ENCODE results near the gene DPP9.

DPP9 gene

GRCh38 chr19:4636151-4636717, 87.4 kb downstream of the DPP9 start:
- peak overlapping the region; percentile 44 to 80 (median 69); a peak in 19 of 22 replicates for H3K27ac ChIP-seq
- TF ChIP-seq Cebpa-rat (IDR thresholded peaks at IDR 0.05) = no peak

GRCh38 chr19:4635754-4636116, 87.9 kb downstream of the DPP9 start:
- Histone ChIP-seq H3K4me3 (peak overlapping the region; percentile 47 to 68 (median 52); a peak in 19 of 20 replicates), H3K4me2 (peak overlapping the region; percentile 75 to 94 (median 88)), H3K27me3 (no peaks in the 10 kb centered on the region), H3K9ac (peak overlapping the region; percentile 66 to 78 (median 75)), H3K27ac (peak overlapping the region; percentile 44 to 80 (median 69); a peak in 18 of 22 replicates), H3K36me3 (no peaks in the 10 kb centered on the region), H3K9me3 (replicated peaks in 1 of 11) (no peaks in the 10 kb centered on the region), H3K4me1 (peaks cover 44 to 73% (median 65%) of the 10 kb centered on the region in 10 experiments), H4K20me1 (peaks cover 0 to 5% (median 0%) of the 10 kb centered on the region in 11 experiments; a peak in 6 of 22 replicates)
- TF ChIP-seq Cebpa-rat (IDR thresholded peaks at IDR 0.05) = no peak

More at GRCh38 chr19:4636151-4636717, 87.4 kb downstream of the DPP9 start:
- H3K27me3 ChIP-seq = no peaks in the 10 kb centered on the region
- H3K4me2 ChIP-seq = peak overlapping the region; percentile 75 to 94 (median 88)
- peak overlapping the region; percentile 66 to 78 (median 75) for H3K9ac ChIP-seq
- no peaks in the 10 kb centered on the region for H3K9me3 ChIP-seq (replicated peaks in 1 of 11)
- peak overlapping the region; percentile 47 to 68 (median 52); a peak in 19 of 20 replicates for H3K4me3 ChIP-seq
- peaks cover 0 to 10% (median 0%) of the 10 kb centered on the region in 11 experiments; a peak in 7 of 22 replicates for H4K20me1 ChIP-seq
- H3K36me3 ChIP-seq = peaks cover 0 to 4% (median 0%) of the 10 kb centered on the region in 11 experiments; a peak in 1 of 22 replicates
- H3K4me1 ChIP-seq = peaks cover 49 to 78% (median 70%) of the 10 kb centered on the region in 10 experiments

GRCh38 chr19:4633140-4633967, 90.3 kb downstream of the DPP9 start:
- Histone ChIP-seq H3K9ac (peak overlapping the region in 6 of 11 experiments; percentile 46 to 68 (median 66); a peak in 10 of 22 replicates), H3K4me3 (no peak overlapping the region), H3K9me3 (replicated peaks in 1 of 11) (no peaks in the 10 kb centered on the region), H3K27ac (peak overlapping the region in 9 of 11 experiments; percentile 29 to 80 (median 69); a peak in 16 of 22 replicates), H4K20me1 (no peaks in the 10 kb centered on the region), H3K4me2 (peak overlapping the region in 8 of 11 experiments; percentile 61 to 87 (median 76); a peak in 15 of 22 replicates), H3K4me1 (peaks cover 27 to 58% (median 47%) of the 10 kb centered on the region in 10 experiments), H3K36me3 (no peaks in the 10 kb centered on the region), H3K27me3 (no peaks in the 10 kb centered on the region)
- no peak for TF ChIP-seq Cebpa-rat (IDR thresholded peaks at IDR 0.05)

Measured in BLaER1 treated with 17β-estradiol and CSF1 and Interleukin-3, amounts not matched to agents 10 nM and 100 nM (cell line).